HG02678 (cell line): ENCODE measurements around the gene FLT4.

Experiments
- ATAC-seq: cut with Tn5 transposase; IDR thresholded peaks from one replicate; pipeline ENCODE4 v1.9.1; 2021; ENCODE audit warnings: mild to moderate bottlenecking, moderate library complexity; ENCODE audit not compliant: unreplicated experiment

Gene FLT4

DNA sequence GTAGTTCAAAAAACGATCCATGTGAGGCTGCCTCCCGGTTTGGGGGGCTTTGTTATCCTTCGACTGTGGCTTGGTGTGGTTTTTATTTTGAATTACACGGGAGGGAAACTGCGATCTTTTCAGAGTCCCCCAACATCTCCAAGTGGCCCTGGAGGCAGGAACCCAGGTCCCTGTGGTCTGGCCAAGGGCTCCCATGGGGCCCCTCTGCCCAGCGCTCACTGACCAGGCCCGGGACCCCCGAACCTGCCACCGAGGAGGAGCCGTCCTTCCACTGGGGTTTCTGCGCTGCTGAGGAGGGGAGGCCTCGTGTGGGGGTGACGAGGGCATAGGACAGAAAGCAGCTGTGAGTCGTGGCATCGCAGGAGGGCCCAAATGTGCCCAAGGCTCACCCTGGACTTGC is 40.0 kb downstream of the FLT4 start:
- no peak for ATAC-seq

DNA sequence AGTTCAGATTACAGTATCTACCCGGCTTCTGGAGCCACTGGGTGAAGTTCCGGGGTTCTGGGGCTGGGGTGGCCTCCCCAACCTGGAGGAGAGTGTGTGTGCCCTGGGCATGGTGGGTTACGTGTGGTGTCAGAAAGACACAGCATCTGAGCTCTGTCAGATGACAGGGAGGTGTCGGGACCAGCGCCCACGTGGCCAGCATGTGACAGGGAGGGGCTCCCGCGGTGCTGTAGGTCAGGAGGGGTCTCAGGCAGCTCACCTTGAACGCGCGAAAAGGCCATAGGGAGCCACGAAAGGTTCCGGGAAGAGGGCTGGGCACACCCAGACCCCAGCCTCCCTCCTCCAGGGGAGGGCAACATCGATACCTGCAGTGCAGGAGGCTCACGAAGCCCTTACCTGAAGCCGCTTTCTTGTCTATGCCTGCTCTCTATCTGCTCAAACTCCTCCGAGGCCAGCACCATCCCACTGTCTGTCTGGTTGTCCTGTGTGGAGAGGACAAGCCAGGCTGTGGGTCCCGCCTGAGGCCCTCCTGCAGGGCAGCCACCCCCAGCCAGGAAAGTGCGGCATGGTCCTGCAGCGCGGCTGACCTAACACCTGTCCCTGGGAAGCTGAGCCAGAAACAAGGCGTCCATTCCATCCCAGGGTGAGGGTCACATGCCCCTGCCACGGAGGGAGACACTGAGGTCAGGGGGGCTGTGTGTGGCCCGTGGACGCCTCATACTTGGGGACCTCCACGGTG is 40.7 kb downstream of the FLT4 start:
- ATAC-seq, result no peak

DNA sequence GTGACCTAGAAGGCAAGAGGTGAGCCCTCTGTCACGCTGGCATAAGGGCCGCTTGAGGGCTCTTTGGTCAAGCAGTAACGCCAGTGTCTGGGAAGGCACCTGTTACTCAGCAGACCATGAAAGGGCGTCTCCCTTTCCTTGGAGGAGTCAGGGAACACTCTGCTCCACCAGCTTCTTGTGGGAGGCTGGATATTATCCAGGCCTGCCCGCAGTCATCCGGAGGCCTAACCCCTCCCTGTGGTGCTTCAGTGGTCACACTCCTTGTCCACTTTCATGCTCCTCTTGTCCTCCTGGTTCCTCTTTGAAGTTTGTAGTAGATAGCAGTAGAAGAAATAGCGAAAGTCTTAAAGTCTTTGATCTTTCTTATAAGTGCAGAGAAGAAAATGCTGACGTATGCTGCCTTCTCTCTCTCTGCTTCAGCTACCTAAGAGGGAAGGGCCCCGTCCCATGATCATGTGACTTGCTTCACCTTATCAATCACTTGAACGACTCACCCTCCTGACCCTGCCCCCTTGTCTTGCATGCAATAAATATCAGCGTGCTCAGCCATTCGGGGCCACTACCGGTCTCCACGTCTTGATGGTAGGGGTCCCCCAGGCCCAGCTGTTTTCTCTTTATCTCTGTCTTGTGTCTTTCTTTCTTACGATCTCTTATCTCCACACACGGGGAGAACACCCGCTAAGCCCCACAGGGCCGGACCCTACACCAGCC is 41.4 kb downstream of the FLT4 start:
- no peak for ATAC-seq

DNA sequence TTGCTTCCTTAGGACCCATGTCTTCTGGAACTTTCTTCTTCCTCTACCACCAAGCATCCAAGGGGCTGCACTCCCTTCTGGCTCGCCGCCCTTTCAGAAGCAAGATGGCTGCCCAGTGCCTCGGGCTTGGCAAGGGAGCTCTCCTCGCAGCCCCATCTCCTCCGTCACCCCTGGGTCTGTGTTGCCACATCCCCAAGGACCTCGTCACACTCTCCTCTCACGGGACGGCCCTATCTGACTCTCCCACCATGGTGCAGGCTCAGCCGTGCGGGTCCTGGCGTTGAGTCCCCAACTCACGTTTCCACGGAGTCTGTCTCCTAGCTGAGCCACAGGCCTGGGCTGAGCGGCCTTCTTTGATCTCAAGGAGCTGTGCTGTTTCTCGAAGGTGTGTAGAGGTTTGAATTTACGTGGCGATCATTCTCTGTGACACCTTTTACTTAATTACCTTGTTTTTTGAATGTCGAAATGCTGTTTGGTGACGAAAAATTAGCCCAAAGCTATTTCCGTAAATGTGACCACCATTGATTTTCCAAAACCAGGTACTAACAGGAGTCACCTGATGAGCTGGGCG is 43.1 kb downstream of the FLT4 start:
- no peak for ATAC-seq

DNA sequence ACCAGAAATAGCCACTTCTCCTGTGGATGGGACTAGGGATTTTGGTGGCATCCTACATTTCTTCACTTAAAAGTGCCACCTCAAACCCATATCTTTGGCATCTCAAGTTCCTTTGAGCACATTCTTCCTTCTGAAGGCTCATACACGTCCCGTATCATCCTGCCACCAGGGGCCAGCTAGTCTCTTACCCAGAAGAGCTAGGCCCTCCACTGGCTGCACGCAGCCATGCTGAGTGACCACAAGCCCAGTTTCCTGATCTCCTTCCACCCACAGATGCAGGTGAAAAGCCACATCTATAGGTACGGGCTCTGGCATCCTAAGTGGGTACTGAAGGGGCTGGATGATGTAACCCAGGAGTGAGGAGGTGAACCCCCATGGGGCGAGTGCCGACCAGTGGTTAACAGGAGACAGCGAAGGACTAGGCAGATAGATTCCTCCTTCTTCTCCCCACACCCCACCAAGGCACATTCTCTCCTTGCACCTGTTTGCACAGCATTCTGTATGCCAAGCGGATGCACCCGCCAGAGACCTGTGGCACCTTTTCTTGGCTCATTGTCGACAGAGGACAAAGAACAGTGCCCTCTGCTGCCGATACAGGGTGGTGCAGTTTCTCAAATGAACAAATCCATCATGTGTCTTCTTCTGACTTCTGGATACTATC is 43.7 kb downstream of the FLT4 start:
- ATAC-seq, result no peak

- no peak for ATAC-seq
Measured at GRCh38 chr5:180604271-180604670, 45.1 kb downstream of the FLT4 start.

GRCh38 chr5:180603076-180603594 is 46.3 kb downstream of the FLT4 start:
- no peak for ATAC-seq

DNA sequence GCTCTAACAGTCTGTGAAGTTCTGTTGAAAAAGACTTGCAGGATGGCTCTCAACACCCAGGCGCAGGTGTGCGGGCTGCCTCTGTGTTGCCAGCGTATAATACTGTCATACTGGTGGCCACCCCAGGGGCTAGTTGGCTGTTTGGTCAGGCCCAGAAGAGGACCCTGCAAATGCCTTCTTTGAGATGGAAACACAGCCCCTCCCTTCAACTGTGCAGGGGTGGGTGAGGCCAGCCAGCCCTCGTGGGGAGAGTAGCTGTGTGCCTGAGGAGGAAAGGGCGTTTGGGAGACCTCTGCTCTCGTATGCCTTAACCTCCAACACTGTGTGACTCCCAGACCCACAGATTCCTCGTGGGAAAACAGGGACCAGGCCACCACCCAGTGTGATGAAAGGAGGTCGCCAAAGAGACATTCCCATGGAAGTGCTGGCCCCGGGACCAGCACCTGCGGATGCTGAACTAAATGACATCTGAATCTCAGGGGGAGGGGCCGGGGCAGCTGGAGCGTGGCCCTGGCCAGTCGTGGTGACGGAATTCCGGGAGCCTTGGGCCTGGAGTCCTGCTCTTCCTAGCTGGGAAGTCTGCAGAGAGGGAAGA is 46.8 kb downstream of the FLT4 start:
- ATAC-seq, result no peak

- ATAC-seq, result no peak
Measured at GRCh38 chr5:180601591-180602480, 47.6 kb downstream of the FLT4 start.

GRCh38 chr5:180600554-180601041 is 48.8 kb downstream of the FLT4 start:
- ATAC-seq, result no peak

- no peak for ATAC-seq
Measured at GRCh38 chr5:180599981-180600553, 49.3 kb downstream of the FLT4 start.

GRCh38 chr5:180599590-180599914 is 49.8 kb downstream of the FLT4 start:
- ATAC-seq, result no peak

DNA sequence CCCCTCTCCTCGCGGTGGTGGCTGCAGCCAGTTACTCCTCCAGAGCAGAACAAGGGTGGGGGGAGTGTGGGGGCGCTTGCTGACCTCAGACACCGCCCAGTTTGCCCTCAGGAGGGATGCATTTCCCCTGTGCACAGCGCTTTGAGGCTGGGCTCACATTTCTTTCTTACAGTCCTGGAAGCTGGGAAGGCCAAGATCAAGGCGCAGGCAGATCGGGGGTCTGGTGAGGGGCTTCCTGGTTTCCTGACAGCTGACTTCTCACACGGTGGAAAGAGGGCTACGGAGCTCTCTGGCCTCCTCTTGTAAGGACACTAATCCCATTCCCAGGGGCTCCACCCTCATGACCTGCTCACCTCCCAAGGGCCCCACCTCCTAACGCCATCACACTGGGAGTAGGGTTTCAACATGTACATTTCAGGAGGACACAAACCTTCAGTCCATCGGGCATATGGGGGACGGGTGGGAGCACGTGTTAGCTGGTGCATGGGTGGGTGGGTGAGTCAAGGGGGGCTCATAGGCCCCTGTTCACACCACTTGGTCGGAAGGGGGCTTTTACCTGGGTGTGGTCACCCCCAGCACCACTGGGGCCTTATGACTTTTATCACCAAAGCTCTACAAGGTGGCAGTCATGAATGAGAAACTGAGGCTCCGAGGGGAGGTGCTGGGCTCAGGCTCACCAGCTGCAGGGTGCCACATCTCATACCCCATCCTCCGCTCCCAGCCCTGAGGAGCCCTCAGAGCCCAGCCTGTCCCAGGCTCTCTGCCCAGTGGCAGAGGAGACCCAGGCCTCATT is 50.4 kb downstream of the FLT4 start:
- no peak for ATAC-seq

DNA sequence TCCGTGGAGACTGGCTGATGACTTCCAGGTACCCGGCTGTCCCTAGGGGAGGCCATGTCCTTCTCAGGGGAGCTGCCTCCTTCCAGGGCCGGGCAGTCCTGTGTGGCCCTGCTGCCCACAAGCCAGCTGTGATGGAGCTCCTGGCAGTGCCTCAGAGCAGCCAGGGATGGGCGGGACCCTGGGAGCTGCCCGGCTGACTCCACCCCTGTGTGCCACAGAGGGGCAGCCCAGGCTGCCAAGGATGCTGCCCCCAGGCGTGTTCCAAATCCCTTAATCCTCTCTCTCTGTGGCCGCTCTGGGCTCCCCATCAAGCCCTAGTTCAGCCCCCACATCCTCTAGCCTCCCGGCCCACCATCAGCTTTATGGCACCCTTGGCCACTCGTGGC is 51.1 kb downstream of the FLT4 start:
- no peak for ATAC-seq

DNA sequence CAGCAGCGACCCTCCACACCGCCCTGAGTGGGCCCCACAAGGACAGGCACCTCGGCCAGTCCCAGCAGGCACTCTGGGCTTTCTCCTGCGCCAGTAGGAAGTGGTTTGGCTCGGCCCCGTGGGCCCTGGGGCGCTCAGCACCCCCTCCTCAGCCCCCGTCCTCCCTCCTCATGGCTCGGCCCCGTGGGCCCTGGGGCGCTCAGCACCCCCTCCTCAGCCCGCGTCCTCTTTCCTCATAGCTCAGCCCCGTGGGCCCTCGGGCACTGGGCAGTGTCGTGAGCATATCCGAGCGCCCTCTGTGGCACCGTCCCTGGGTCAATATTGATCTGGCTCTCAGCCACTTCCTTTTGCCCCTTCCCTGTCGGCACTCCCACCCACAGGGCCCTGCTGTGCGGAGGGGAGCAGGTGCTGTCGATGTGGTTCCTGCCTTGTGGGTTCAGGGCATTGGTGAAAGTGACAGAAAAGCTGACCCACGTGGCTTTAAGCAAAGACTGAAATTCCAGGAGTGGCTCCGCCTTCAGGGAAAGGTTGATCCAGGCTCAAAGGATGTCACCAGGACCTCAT is 52.6 kb downstream of the FLT4 start:
- ATAC-seq, result no peak

DNA sequence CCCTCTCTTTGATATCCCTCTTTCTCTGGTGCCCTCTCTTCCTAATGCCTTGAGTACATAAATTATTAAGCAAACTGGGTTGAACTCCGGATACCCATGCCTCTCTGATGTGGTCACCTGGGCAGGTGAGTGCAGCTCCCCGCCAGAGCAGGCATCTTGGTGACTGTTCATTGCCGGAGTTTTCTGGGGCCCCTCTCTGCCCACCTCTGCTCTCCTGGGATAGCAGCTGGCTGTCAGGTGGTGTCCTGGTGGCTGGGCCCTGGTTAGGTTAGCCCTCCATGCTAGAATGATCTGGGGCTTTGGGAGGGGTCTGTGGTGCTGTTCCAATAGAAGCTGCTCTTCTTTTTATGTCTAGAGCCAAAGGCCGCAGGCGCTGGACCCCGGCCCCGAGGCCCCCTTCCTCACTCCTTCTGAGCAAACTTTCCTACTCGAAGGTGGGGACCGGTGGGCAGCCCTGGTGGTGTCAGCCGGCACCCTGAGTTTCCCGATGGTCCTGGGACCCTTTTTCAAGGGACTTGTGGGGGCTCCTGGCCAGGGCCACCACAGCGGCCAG is 53.2 kb downstream of the FLT4 start:
- no peak for ATAC-seq

DNA sequence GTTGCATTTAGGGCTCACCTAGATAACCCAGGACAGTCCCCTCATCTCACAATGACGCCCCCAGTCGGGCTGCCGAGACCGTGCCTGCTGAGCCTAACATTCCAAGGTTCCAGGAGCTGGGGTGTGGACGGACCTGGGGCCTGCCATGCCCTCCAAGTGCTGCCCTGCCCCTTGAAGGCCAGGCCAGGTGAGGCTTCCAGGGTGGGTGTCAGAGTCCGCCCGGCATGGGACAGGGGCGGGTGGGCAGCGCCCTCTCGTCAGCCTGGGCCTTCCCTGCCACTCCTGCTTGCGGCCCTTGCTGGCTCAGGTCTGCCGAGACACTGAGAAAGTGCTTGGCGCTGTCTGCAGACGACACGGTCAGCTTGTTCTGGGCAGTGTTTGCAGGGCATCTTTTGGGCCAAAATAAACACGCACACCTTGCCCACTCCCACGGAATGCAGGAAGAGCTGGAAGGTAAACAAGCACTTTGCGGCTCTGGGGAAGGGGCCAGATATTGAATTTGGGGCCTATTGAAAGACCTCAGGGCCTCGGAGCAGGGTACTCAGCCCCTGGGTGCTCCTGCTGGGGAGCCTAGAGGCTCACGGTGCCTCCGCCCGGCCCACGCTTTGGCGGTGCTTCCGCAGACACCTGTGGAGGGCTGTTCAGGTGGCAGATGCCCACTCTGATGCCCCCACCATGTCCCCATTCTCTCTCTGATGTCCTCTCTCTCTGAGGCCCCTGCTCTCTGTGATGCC is 53.9 kb downstream of the FLT4 start:
- ATAC-seq, result no peak

GRCh38 chr5:180595046-180595379 is 54.4 kb downstream of the FLT4 start:
- ATAC-seq, result no peak
